ENCODE data around the gene SIK3.
A peak's percentile ranks its signal among the peaks of the same experiment; 100 is the strongest.
"Not testable (repeated sequence)": the region's sequence is repeated elsewhere in the genome, so short reads cannot be mapped to it uniquely, and the experiment has no call there.

The SIK3 gene

GRCh38 chr11:117127171-117127901 lies 29.1 kb upstream of the SIK3 start:
- no peak overlapping the region for H2AFZ ChIP-seq (ENCODE audit: low read depth, low read length)
- no peaks in the 10 kb centered on the region for H3K9me3 ChIP-seq (ENCODE audit: low read length)
- no peak overlapping the region for H3K4me3 ChIP-seq (ENCODE audit: low read length)
- peaks cover 23% of the 10 kb centered on the region for H3K27me3 ChIP-seq (ENCODE audit: insufficient read depth, low read length)
- no peaks in the 10 kb centered on the region for H3K36me3 ChIP-seq (ENCODE audit: insufficient read depth, low read length)
- no peaks in the 10 kb centered on the region for H3K4me1 ChIP-seq (ENCODE audit: insufficient read depth, low read length)

GRCh38 chr11:117126223-117126965 lies 28.2 kb upstream of the SIK3 start:
- Histone ChIP-seq H3K9me3 (ENCODE audit: low read length) (no peaks in the 10 kb centered on the region), H3K4me1 (ENCODE audit: insufficient read depth, low read length) (no peaks in the 10 kb centered on the region), H3K27me3 (ENCODE audit: insufficient read depth, low read length) (peaks cover 23% of the 10 kb centered on the region), H3K4me3 (ENCODE audit: low read length) (no peak overlapping the region), H2AFZ (ENCODE audit: low read depth, low read length) (no peak overlapping the region), H3K36me3 (ENCODE audit: insufficient read depth, low read length) (no peaks in the 10 kb centered on the region)

GRCh38 chr11:117122556-117122955 lies 24.3 kb upstream of the SIK3 start:
- H3K27me3 ChIP-seq (ENCODE audit: insufficient read depth, low read length): peaks cover 23% of the 10 kb centered on the region
- no peaks in the 10 kb centered on the region for H3K9me3 ChIP-seq (ENCODE audit: low read length)
- H3K4me3 ChIP-seq (ENCODE audit: low read length): no peak overlapping the region
- H3K4me1 ChIP-seq (ENCODE audit: insufficient read depth, low read length): no peaks in the 10 kb centered on the region
- no peaks in the 10 kb centered on the region for H3K36me3 ChIP-seq (ENCODE audit: insufficient read depth, low read length)
- H2AFZ ChIP-seq (ENCODE audit: low read depth, low read length): no peak overlapping the region

- peaks cover 15% of the 10 kb centered on the region for H3K27me3 ChIP-seq (ENCODE audit: insufficient read depth, low read length)
- no peaks in the 10 kb centered on the region for H3K36me3 ChIP-seq (ENCODE audit: insufficient read depth, low read length)
- H3K4me1 ChIP-seq (ENCODE audit: insufficient read depth, low read length): no peaks in the 10 kb centered on the region
- no peak overlapping the region for H2AFZ ChIP-seq (ENCODE audit: low read depth, low read length)
- no peaks in the 10 kb centered on the region for H3K9me3 ChIP-seq (ENCODE audit: low read length)
- no peak overlapping the region for H3K4me3 ChIP-seq (ENCODE audit: low read length)
Observed at GRCh38 chr11:117121176-117121575, 22.9 kb upstream of the SIK3 start.

- Histone ChIP-seq H3K9me3 (ENCODE audit: low read length) (no peaks in the 10 kb centered on the region), H2AFZ (ENCODE audit: low read depth, low read length) (no peak overlapping the region), H3K4me3 (ENCODE audit: low read length) (no peak overlapping the region), H3K27me3 (ENCODE audit: insufficient read depth, low read length) (peaks cover 2% of the 10 kb centered on the region), H3K36me3 (ENCODE audit: insufficient read depth, low read length) (no peaks in the 10 kb centered on the region), H3K4me1 (ENCODE audit: insufficient read depth, low read length) (no peaks in the 10 kb centered on the region)
Observed at GRCh38 chr11:117117681-117118080, 19.5 kb upstream of the SIK3 start.

GRCh38 chr11:117112939-117113338 lies 14.7 kb upstream of the SIK3 start:
- not testable (repeated sequence) for H3K4me3 ChIP-seq (ENCODE audit: low read length); H3K4me1 ChIP-seq (ENCODE audit: insufficient read depth, low read length); H2AFZ ChIP-seq (ENCODE audit: low read depth, low read length); H3K9me3 ChIP-seq (ENCODE audit: low read length); H3K36me3 ChIP-seq (ENCODE audit: insufficient read depth, low read length); H3K27me3 ChIP-seq (ENCODE audit: insufficient read depth, low read length)

- not testable (repeated sequence) for H3K36me3 ChIP-seq (ENCODE audit: insufficient read depth, low read length); H3K4me1 ChIP-seq (ENCODE audit: insufficient read depth, low read length); H2AFZ ChIP-seq (ENCODE audit: low read depth, low read length); H3K4me3 ChIP-seq (ENCODE audit: low read length); H3K27me3 ChIP-seq (ENCODE audit: insufficient read depth, low read length); H3K9me3 ChIP-seq (ENCODE audit: low read length)
Observed at GRCh38 chr11:117112497-117112896, 14.3 kb upstream of the SIK3 start.

- Histone ChIP-seq H3K9me3 (ENCODE audit: low read length) (no peaks in the 10 kb centered on the region), H3K27me3 (ENCODE audit: insufficient read depth, low read length) (no peaks in the 10 kb centered on the region), H2AFZ (ENCODE audit: low read depth, low read length) (no peak overlapping the region), H3K4me3 (ENCODE audit: low read length) (no peak overlapping the region), H3K36me3 (ENCODE audit: insufficient read depth, low read length) (no peaks in the 10 kb centered on the region), H3K4me1 (ENCODE audit: insufficient read depth, low read length) (no peaks in the 10 kb centered on the region)
Observed at GRCh38 chr11:117110294-117110950, 12.2 kb upstream of the SIK3 start.

GRCh38 chr11:117107701-117108590 lies 9.7 kb upstream of the SIK3 start:
- Histone ChIP-seq H3K27me3 (ENCODE audit: insufficient read depth, low read length) (no peaks in the 10 kb centered on the region), H2AFZ (ENCODE audit: low read depth, low read length) (no peak overlapping the region), H3K4me1 (ENCODE audit: insufficient read depth, low read length) (no peaks in the 10 kb centered on the region), H3K36me3 (ENCODE audit: insufficient read depth, low read length) (no peaks in the 10 kb centered on the region), H3K9me3 (ENCODE audit: low read length) (no peaks in the 10 kb centered on the region), H3K4me3 (ENCODE audit: low read length) (no peak overlapping the region)

- no peak overlapping the region for H3K4me3 ChIP-seq (ENCODE audit: low read length)
- peaks cover 27% of the 10 kb centered on the region for H3K4me1 ChIP-seq (ENCODE audit: insufficient read depth, low read length)
- H3K9me3 ChIP-seq (ENCODE audit: low read length): no peaks in the 10 kb centered on the region
- no peaks in the 10 kb centered on the region for H3K27me3 ChIP-seq (ENCODE audit: insufficient read depth, low read length)
- H3K36me3 ChIP-seq (ENCODE audit: insufficient read depth, low read length): no peaks in the 10 kb centered on the region
- no peak overlapping the region for H2AFZ ChIP-seq (ENCODE audit: low read depth, low read length)
Observed at GRCh38 chr11:117100556-117100955, 2.3 kb upstream of the SIK3 start.

- H3K36me3 ChIP-seq (ENCODE audit: insufficient read depth, low read length): no peaks in the 10 kb centered on the region
- no peak overlapping the region for H2AFZ ChIP-seq (ENCODE audit: low read depth, low read length)
- no peaks in the 10 kb centered on the region for H3K27me3 ChIP-seq (ENCODE audit: insufficient read depth, low read length)
- no peak overlapping the region for H3K4me3 ChIP-seq (ENCODE audit: low read length)
- H3K9me3 ChIP-seq (ENCODE audit: low read length): no peaks in the 10 kb centered on the region
- H3K4me1 ChIP-seq (ENCODE audit: insufficient read depth, low read length): peaks cover 36% of the 10 kb centered on the region
Observed at GRCh38 chr11:117099696-117100095, 1.5 kb upstream of the SIK3 start.

- Histone ChIP-seq H3K4me3 (ENCODE audit: low read length) (peak overlapping the region; percentile 70), H3K9me3 (ENCODE audit: low read length) (no peaks in the 10 kb centered on the region), H3K27me3 (ENCODE audit: insufficient read depth, low read length) (no peaks in the 10 kb centered on the region), H3K36me3 (ENCODE audit: insufficient read depth, low read length) (no peaks in the 10 kb centered on the region), H3K4me1 (ENCODE audit: insufficient read depth, low read length) (peaks cover 41% of the 10 kb centered on the region), H2AFZ (ENCODE audit: low read depth, low read length) (peak overlapping the region; percentile 24)
Observed at GRCh38 chr11:117097389-117098268, 599 bp downstream of the SIK3 start.

Measured in neuron (in vitro differentiated cells).